CD4-positive, alpha-beta T cell (primary cell): ENCODE measurements around the gene CEP19. TPM values are rescaled to one million over a fixed set of nuclear protein-coding genes. Genes with fewer than 3 reads are reported as not detected.

ENCODE experiments used
- ATAC-seq: fragments of 200-7000 bp; cut with Tn5 transposase; one replicate; pipeline ENCODE4 v1.10.0; 2022; ENCODE audit warnings: mild to moderate bottlenecking; ENCODE audit not compliant: poor library complexity
- CTCF ChIA-PET: fragments of 350-600 bp; sonication (Branson Sonifier 250); formaldehyde crosslinking; loops from one replicate; lab custom pipeline; 2021; ENCODE audit warnings: antibody characterized with exemption, inconsistent platforms; lab: Charles Lee
- POLR2A ChIA-PET: fragments of 350-600 bp; sonication (Branson Sonifier 250); formaldehyde crosslinking; loops from one replicate; lab custom pipeline; 2021; ENCODE audit warnings: antibody characterized with exemption, inconsistent platforms; lab: Charles Lee
- DNase-seq, 14 experiments: peaks; one replicate each; pipeline ENCODE4 v3.0.0-alpha.2; 2013 to 2020; ENCODE audit warnings: mixed read lengths in 2 of 14
- H3K27ac ChIP-seq, 2 donors: one replicate each; pipeline versions ENCODE4 v1.5.1 to v1.7.0; 2013; ENCODE audit warnings: low read length in 2 of 2, low read depth in 1 of 2, mild to moderate bottlenecking in 1 of 2
- H3K27me3 ChIP-seq, 2 experiments: 1 replicate in 1 of 2; 2 replicates in 1 of 2; pipeline versions ENCODE4 v1.6.1 to v1.7.0; 2013; ENCODE audit warnings: low read length in 2 of 2, control low read depth in 1 of 2, mild to moderate bottlenecking in 1 of 2, moderate library complexity in 1 of 2; ENCODE audit not compliant: insufficient read depth in 2 of 2, control insufficient read depth in 1 of 2
- H3K36me3 ChIP-seq: one replicate; pipeline ENCODE4 v1.6.1; 2013; ENCODE audit warnings: low read length, control low read depth; ENCODE audit not compliant: insufficient read depth
- H3K4me1 ChIP-seq: one replicate; pipeline ENCODE4 v1.6.1; 2013; ENCODE audit warnings: low read length, control low read depth; ENCODE audit not compliant: insufficient read depth
- H3K4me3 ChIP-seq: one replicate; pipeline ENCODE4 v1.5.1; 2013; ENCODE audit warnings: mild to moderate bottlenecking, low read length, moderate library complexity
- H3K9me3 ChIP-seq, 2 experiments: 1 replicate in 1 of 2; 2 replicates in 1 of 2; pipeline versions ENCODE4 v1.6.1 to v1.7.0; 2013; ENCODE audit warnings: low read length in 2 of 2, mild to moderate bottlenecking in 2 of 2, control low read depth in 1 of 2, moderate library complexity in 1 of 2; ENCODE audit not compliant: control insufficient read depth in 1 of 2, insufficient read depth in 1 of 2
- H3K27ac Mint-ChIP-seq: one replicate; pipeline ENCODE4 v1.8.0; 2020; ENCODE audit warnings: mixed read lengths
- H3K27me3 Mint-ChIP-seq: one replicate; pipeline ENCODE4 v1.8.0; 2021; ENCODE audit warnings: mixed read lengths
- H3K36me3 Mint-ChIP-seq: one replicate; pipeline ENCODE4 v1.8.0; 2021; ENCODE audit warnings: low read depth, mixed read lengths
- H3K4me1 Mint-ChIP-seq: one replicate; pipeline ENCODE4 v1.8.0; 2021; ENCODE audit warnings: low read depth, mixed read lengths
- H3K4me3 Mint-ChIP-seq: one replicate; pipeline ENCODE4 v1.8.0; 2020; ENCODE audit warnings: mild to moderate bottlenecking, mixed read lengths
- H3K9me3 Mint-ChIP-seq: one replicate; pipeline ENCODE4 v1.8.0; 2020; ENCODE audit warnings: mixed read lengths
- intact Hi-C, 2 experiments: fragments of 100-400 bp; cut with DNase I in 1 of 2; cut with micrococcal nuclease in 1 of 2; formaldehyde crosslinking; loops; one replicate each; pipeline versions ENCODE4 v1.15.1 to v1.9.0; 2023 to 2025; cut with DNase I, micrococcal nuclease
- total RNA-seq, 174 experiments: library from RNA in 2 of 174; stranded (reverse) in 2 of 174; gene quantifications; one replicate each; pipeline ENCODE4 v1.2.3 and lab custom pipeline; 2021 to 2026
- TF ChIP-seq, protein P1 (sequence below): fragments of 200-600 bp; IDR thresholded peaks from one replicate; pipeline ENCODE4 v1.8.0; 2022; ENCODE audit warnings: antibody characterized with exemption, mild to moderate bottlenecking

The CEP19 gene
- total RNA-seq, 2 experiments from 2014 or later, result 0.36 to 0.64 TPM

DNA sequence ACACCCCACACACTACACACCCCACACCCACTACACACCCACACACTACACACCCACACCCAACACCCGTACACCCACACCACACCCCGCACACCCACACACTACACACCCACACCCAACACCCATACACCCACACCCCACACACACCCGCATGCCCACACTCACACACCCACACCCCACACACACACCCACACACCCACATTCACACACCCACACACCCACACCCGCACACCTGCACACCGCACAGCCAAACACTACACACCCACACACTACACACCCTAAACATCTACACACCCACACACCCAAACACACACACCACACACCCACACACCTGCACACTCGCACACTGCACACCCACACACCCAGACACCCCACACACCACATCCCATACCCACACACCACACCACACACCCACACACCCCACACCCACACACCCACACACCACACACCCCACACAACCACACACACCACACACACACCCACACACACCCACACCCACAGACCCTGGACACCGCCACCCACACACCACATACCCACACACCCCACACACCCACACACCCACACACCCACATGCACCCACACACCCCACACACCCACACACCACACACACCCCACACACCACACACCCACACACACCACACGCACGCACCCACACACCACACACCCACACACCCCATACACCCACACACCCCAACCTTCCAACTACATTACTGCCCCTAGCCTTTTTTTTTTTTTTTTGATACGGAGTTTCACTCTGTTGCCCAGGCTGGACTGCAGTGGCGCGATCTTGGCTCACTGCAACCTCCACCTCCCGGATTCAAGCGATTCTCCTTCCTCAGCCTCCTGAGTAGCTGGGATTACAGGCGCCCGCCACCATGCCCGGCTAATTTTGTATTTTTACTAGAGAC lies 16.9 kb downstream of the CEP19 start:
- Mint-ChIP-seq H3K27me3 (no peaks in the 10 kb centered on the region), H3K4me1 (no peaks in the 10 kb centered on the region), H3K9me3 (no peaks in the 10 kb centered on the region), H3K27ac (peak overlapping the region; percentile 36), H3K4me3 (no peak overlapping the region), H3K36me3 (no peaks in the 10 kb centered on the region)
- Histone ChIP-seq H3K9me3 (no peaks in the 10 kb centered on the region), H3K27me3 (no peaks in the 10 kb centered on the region), H3K36me3 (no peaks in the 10 kb centered on the region), H3K27ac (no peak overlapping the region), H3K4me1 (peaks cover 11% of the 10 kb centered on the region), H3K4me3 (no peak overlapping the region)
- CTCF ChIA-PET, result interaction anchor here (1.0 kb wide), 1 partner anchor 80 kb away, joined by 3 read pairs; no protein-coding TSS in a partner anchor
- ATAC-seq, result no peak
- intact Hi-C loops, result no loop called here
- DNase-seq, result peak in 1 of 14 experiments; percentile 30
- POLR2A ChIA-PET, result interaction anchor here (0.6 kb wide), 1 partner anchor 16 kb away, joined by 3 read pairs; no protein-coding TSS in a partner anchor
- TF ChIP-seq, protein P1, sequence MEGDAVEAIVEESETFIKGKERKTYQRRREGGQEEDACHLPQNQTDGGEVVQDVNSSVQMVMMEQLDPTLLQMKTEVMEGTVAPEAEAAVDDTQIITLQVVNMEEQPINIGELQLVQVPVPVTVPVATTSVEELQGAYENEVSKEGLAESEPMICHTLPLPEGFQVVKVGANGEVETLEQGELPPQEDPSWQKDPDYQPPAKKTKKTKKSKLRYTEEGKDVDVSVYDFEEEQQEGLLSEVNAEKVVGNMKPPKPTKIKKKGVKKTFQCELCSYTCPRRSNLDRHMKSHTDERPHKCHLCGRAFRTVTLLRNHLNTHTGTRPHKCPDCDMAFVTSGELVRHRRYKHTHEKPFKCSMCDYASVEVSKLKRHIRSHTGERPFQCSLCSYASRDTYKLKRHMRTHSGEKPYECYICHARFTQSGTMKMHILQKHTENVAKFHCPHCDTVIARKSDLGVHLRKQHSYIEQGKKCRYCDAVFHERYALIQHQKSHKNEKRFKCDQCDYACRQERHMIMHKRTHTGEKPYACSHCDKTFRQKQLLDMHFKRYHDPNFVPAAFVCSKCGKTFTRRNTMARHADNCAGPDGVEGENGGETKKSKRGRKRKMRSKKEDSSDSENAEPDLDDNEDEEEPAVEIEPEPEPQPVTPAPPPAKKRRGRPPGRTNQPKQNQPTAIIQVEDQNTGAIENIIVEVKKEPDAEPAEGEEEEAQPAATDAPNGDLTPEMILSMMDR, result no peak

DNA sequence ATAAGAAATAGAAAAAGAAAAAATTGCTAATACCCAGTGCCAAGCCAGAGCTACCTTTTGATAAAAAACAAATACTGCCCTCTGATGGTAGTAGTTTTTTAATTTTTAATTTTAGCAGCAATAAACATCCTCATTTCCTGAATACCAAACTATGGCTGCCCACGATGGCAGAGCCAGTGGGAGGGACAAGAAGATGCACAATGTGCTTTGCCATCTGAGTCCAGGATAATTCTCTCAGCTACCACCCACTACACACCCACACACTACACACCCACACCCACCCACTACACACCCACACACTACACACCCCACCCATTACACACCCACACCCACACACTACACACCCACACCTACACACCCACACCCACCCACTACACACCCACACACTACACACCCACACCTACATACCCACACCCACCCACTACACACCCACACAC lies 17.8 kb downstream of the CEP19 start:
- Histone ChIP-seq H3K27ac (no peak overlapping the region), H3K36me3 (no peaks in the 10 kb centered on the region), H3K4me3 (no peak overlapping the region), H3K4me1 (peaks cover 11% of the 10 kb centered on the region), H3K9me3 (no peaks in the 10 kb centered on the region), H3K27me3 (no peaks in the 10 kb centered on the region)
- ChIA-PET POLR2A (interaction anchor here (0.6 to 1.5 kb wide), 5 partner anchors 55 to 90 kb away, joined by 3 to 6 read pairs (median 4); partner anchors contain the start of gene NRROS), CTCF (interaction anchor here (0.7 to 1.4 kb wide), 4 partner anchors 9 to 85 kb away, joined by 3 to 5 read pairs (median 4); no protein-coding TSS in a partner anchor)
- Mint-ChIP-seq H3K27me3 (no peaks in the 10 kb centered on the region), H3K4me3 (no peak overlapping the region), H3K9me3 (no peaks in the 10 kb centered on the region), H3K27ac (no peak overlapping the region), H3K4me1 (no peaks in the 10 kb centered on the region), H3K36me3 (no peaks in the 10 kb centered on the region)
- intact Hi-C loops, result no loop called here
- TF ChIP-seq, protein P1, result peak; percentile 28
- peak; percentile 78 for ATAC-seq
- DNase-seq, result peak in 4 of 14 experiments; percentile 30 to 70 (median 62)

DNA sequence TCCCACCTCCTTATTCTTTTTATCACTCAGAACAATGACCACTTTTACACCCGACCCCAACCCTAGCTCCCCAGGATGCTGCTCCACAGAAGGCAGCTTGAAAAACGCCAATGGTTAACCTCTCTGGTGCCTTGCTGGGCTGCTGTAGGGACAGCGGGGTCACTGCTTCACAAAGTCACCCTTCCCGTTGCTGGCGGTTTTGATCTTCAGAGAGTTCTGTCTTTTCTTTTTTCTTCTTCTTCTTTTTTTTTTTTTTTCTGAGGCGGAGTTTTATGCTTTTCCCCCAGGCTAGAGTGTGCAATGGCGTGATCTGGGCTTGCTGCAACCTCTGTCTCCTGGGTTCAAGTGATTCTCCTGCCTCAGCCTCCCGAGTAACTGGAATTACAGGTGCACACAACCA lies 20.7 kb downstream of the CEP19 start:
- peak overlapping the region; percentile 25 for H3K4me3 ChIP-seq
- POLR2A ChIA-PET, result interaction anchor here (0.8 kb wide), 1 partner anchor 19 kb away, joined by 4 read pairs; no protein-coding TSS in a partner anchor
- H3K27ac Mint-ChIP-seq, result no peak overlapping the region
- intact Hi-C loops, result no loop called here
- H3K36me3 ChIP-seq, result no peaks in the 10 kb centered on the region
- no peak overlapping the region for H3K27ac ChIP-seq
- H3K36me3 Mint-ChIP-seq, result no peaks in the 10 kb centered on the region
- no peak for ATAC-seq
- peaks cover 11% of the 10 kb centered on the region for H3K4me1 ChIP-seq
- no peaks in the 10 kb centered on the region for H3K27me3 Mint-ChIP-seq
- TF ChIP-seq, protein P1, result no peak
- H3K4me3 Mint-ChIP-seq, result no peak overlapping the region
- no peaks in the 10 kb centered on the region for H3K27me3 ChIP-seq
- no peaks in the 10 kb centered on the region for H3K9me3 Mint-ChIP-seq
- no peaks in the 10 kb centered on the region for H3K4me1 Mint-ChIP-seq
- H3K9me3 ChIP-seq, result no peaks in the 10 kb centered on the region
- DNase-seq, result no peak
- CTCF ChIA-PET, result interaction anchor here (1.2 to 1.3 kb wide), 2 partner anchors 47 to 82 kb away, joined by 3 to 5 read pairs; no protein-coding TSS in a partner anchor
